K562 (cell line): ENCODE measurements around the gene PAGE1. TPM values are rescaled to one million over a fixed set of nuclear protein-coding genes. Genes with fewer than 3 reads are reported as not detected.

Experiments used
- ARID4B ChIP-seq: sonication (generic); formaldehyde crosslinking; IDR thresholded peaks from 2 replicates; pipeline ENCODE4 v1.8.0; 2022; ENCODE audit warnings: mild to moderate bottlenecking, missing genetic modification reagents
- BACH1 ChIP-seq: fragments of 200-800 bp; sonication (Bioruptor generic); IDR thresholded peaks from 2 replicates; pipeline ENCODE4 v1.6.1; 2016; ENCODE audit warnings: missing genetic modification characterization, missing compliant biosample characterization
- E2F4 ChIP-seq: sonication (generic); formaldehyde crosslinking; IDR thresholded peaks from 2 replicates; pipeline ENCODE4 v1.8.0; 2022; ENCODE audit warnings: mild to moderate bottlenecking, low read depth, missing genetic modification reagents
- E4F1 ChIP-seq: fragments of 250-450 bp; sonication (Bioruptor Pico); IDR thresholded peaks from 2 replicates; pipeline ENCODE4 v1.5.0; 2021; ENCODE audit warnings: mild to moderate bottlenecking, borderline replicate concordance
- GABPB1 ChIP-seq: sonication (generic); formaldehyde crosslinking; IDR thresholded peaks from 2 replicates; pipeline ENCODE4 v1.8.0; 2022; ENCODE audit warnings: mild to moderate bottlenecking, missing genetic modification reagents
- HDAC8 ChIP-seq: fragments of 450-650 bp; IDR thresholded peaks from 2 replicates; pipeline ENCODE4 v1.6.1; 2016; ENCODE audit warnings: mild to moderate bottlenecking, missing genetic modification characterization, moderate library complexity, missing compliant biosample characterization
- MAFG ChIP-seq: fragments of 450-650 bp; conservative IDR thresholded peaks from 2 replicates; pipeline ENCODE4 v1.6.1; 2016; ENCODE audit warnings: missing genetic modification characterization, missing compliant biosample characterization
- NCOR1 ChIP-seq: fragments of 450-650 bp; IDR thresholded peaks from 2 replicates; pipeline ENCODE4 v1.6.1; 2016; ENCODE audit warnings: mild to moderate bottlenecking, moderate library complexity
- NR2F6 ChIP-seq: fragments of 450-650 bp; formaldehyde crosslinking; IDR thresholded peaks from 2 replicates; pipeline ENCODE4 v1.4.0; 2020; ENCODE audit warnings: mild to moderate bottlenecking
- RAD21 ChIP-seq, 2 experiments: fragments of 250-450 bp in 1 of 2; fragments of 450-650 bp in 1 of 2; sonication (Bioruptor Pico) in 1 of 2; formaldehyde crosslinking in 1 of 2; IDR thresholded peaks in 1 of 2; conservative IDR thresholded peaks in 1 of 2; 2 replicates each; pipeline versions ENCODE4 v1.4.0 to v1.8.0; 2020 to 2022; ENCODE audit warnings: mild to moderate bottlenecking in 2 of 2, moderate library complexity in 1 of 2
- RBM39 ChIP-seq: fragments of 200-400 bp; formaldehyde crosslinking; optimal IDR thresholded peaks from 2 replicates; pipeline ENCODE3; 2018; ENCODE audit warnings: low read depth, low read length
- SMARCC2 ChIP-seq: fragments of 450-650 bp; IDR thresholded peaks from 2 replicates; pipeline ENCODE4 v1.6.1; 2017; ENCODE audit warnings: antibody characterized with exemption, moderate library complexity, mild to moderate bottlenecking, low read depth
- SMARCE1 ChIP-seq: fragments of 450-650 bp; IDR thresholded peaks from 2 replicates; pipeline ENCODE4 v1.7.1; 2016; ENCODE audit warnings: mild to moderate bottlenecking
- TAL1 ChIP-seq: fragments of 450-650 bp; IDR thresholded peaks from 2 replicates; pipeline ENCODE4 v1.6.1; 2016; ENCODE audit warnings: mild to moderate bottlenecking
- ZNF134 ChIP-seq: fragments of 250-450 bp; sonication (Bioruptor Pico); conservative IDR thresholded peaks from 2 replicates; pipeline ENCODE4 v1.4.0; 2020
- ZNF76 ChIP-seq: fragments of 250-450 bp; sonication (Bioruptor Pico); IDR thresholded peaks from 2 replicates; pipeline ENCODE4 v1.4.0; 2020; ENCODE audit warnings: mild to moderate bottlenecking, moderate library complexity, borderline replicate concordance
- ZNF830 ChIP-seq: fragments of 250-450 bp; sonication (Bioruptor Pico); IDR thresholded peaks from 2 replicates; pipeline ENCODE4 v1.5.0; 2021; ENCODE audit warnings: mild to moderate bottlenecking
- ZSCAN29 ChIP-seq: fragments of 450-650 bp; IDR thresholded peaks from 2 replicates; pipeline ENCODE4 v1.6.1; 2017
- polyA plus RNA-seq, 8 experiments: library from polyadenylated mRNA; depleted of rRNA in 4 of 8; stranded (reverse) in 5 of 8; unstranded in 3 of 8; fragments of >200 nt; fragmentation: Nextera tagmentation in 2 of 8; fragmentation: Illumina TruSeq in 1 of 8; extraction: Ambion mirVana in 2 of 8; extraction: Trizol in 1 of 8; gene quantifications; 2 replicates each; pipeline versions ENCODE4 v1.2.1 to v1.2.3, GENCODE V29; 2011 to 2014; ENCODE audit warnings: inconsistent platforms in 1 of 8, missing spikeins in 1 of 8
- total RNA-seq, 7 experiments: library from RNA; depleted of rRNA in 6 of 7; stranded (reverse); fragments of >200 nt in 6 of 7; fragmentation: Illumina TruSeq in 2 of 7; extraction: Trizol in 2 of 7; gene quantifications; 2 replicates each; pipeline versions ENCODE4 v1.2.1 to v1.2.3, GENCODE V29; 2011 to 2021; ENCODE audit warnings: low replicate concordance in 1 of 7

Gene PAGE1
- total and polyA plus RNA-seq, 9 of the 15 experiments (the other 6 are each of a cell fraction or from before 2014, with no cell fraction given), result 43.5 to 520 (median 123) TPM

GRCh38 chrX:49673394-49673793, 22.4 kb downstream of the PAGE1 start (continued):
- no peak for TF ChIP-seq E4F1
- TF ChIP-seq RBM39, result no peak
- no peak for TF ChIP-seq HDAC8
- TF ChIP-seq BACH1, result no peak
- no peak for TF ChIP-seq ZSCAN29
- TF ChIP-seq NCOR1, result peak; percentile 62
- TF ChIP-seq NR2F6 (CRISPR knock-in tag), result no peak
- no peak for TF ChIP-seq ARID4B (CRISPR knock-in tag)
- TF ChIP-seq E2F4 (CRISPR knock-in tag), result no peak
- peak; percentile 43; the same call in 1 of the 2 replicates for TF ChIP-seq SMARCE1
- no peak for TF ChIP-seq ZNF830 (CRISPR knock-in tag)
- TF ChIP-seq RAD21 (CRISPR knock-in tag; conservative IDR thresholded peaks at IDR 0.05 in 1 of 2, IDR thresholded peaks at IDR 0.05 in 1 of 2), result no peak
- TF ChIP-seq ZNF76 (CRISPR knock-in tag), result no peak
- no peak for TF ChIP-seq ZNF134 (CRISPR knock-in tag)
- TF ChIP-seq SMARCC2, result no peak
- no peak for TF ChIP-seq GABPB1 (CRISPR knock-in tag)
- no peak for TF ChIP-seq MAFG (tag)
- TF ChIP-seq TAL1, result peak; percentile 88
